Measurements from ENCODE around the gene RPE65.

DNA sequence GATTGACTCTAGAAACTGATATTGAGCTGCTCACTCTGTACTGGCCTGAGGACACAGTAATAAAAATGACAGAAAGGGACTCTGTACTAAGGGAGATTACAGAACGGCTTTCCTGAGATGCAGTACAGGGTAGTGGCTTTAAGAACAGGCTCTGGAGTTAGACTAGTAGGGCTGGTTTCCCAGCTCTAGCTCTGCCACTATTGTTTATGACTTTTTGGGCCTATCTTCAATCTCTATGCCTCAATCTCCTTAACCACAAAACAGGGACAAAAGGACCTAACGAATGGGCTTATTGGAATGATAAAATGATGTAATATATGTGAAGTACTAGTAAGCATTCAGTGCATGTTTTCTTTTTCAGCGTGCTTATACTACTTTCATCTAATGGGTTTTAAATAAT lies 45.8 kb upstream of the RPE65 start:
- TF ChIP-seq CTCF (IDR thresholded peaks at IDR 0.05; ENCODE audit: borderline replicate concordance, extremely low read depth, low read length, poor library complexity, severe bottlenecking) (no peak), EZH2 (IDR thresholded peaks at IDR 0.05; ENCODE audit: borderline replicate concordance, low read depth, low read length, severe bottlenecking) (no peak)

Data from DND-41 (cell line).